Adrenal gland (tissue), 12 donors: Measurements from ENCODE around the gene TLR5. TPM values are rescaled to one million over a fixed set of nuclear protein-coding genes. Genes with fewer than 3 reads are reported as not detected.

Experiments
- DNase-seq, 7 donors: peaks; one replicate each; pipeline ENCODE4 v3.0.0-alpha.2; 2019 to 2020
- H3K27ac ChIP-seq, 5 donors: fragments of 200-600 bp; sonication (generic) in 4 of 5; 1 replicate in 3 of 5; 2 replicates in 2 of 5; pipeline versions ENCODE4 v1.5.1 to v1.8.0; 2016 to 2020; ENCODE audit warnings: mild to moderate bottlenecking in 1 of 5
- H3K27me3 ChIP-seq: fragments of 200-600 bp; 2 replicates; pipeline ENCODE4 v1.8.0; 2021
- H3K36me3 ChIP-seq, 2 donors: fragments of 200-600 bp; replicated peaks in 1 of 2; 1 replicate in 1 of 2; 2 replicates in 1 of 2; pipeline versions ENCODE4 v1.5.1 to v1.8.0; 2018 to 2022
- H3K4me1 ChIP-seq, 2 donors: fragments of 200-600 bp; replicated peaks in 1 of 2; 1 replicate in 1 of 2; 2 replicates in 1 of 2; pipeline versions ENCODE4 v1.5.1 to v1.8.0; 2018 to 2021
- H3K4me3 ChIP-seq, 4 donors: fragments of 200-600 bp; sonication (generic) in 3 of 4; one replicate each; pipeline ENCODE4 v1.5.1; 2016 to 2018
- H3K9me3 ChIP-seq, 3 donors: fragments of 200-600 bp; sonication (generic) in 1 of 3; replicated peaks in 1 of 3; 1 replicate in 2 of 3; 2 replicates in 1 of 3; pipeline versions ENCODE4 v1.5.1 to v1.8.0; 2016 to 2021
- CTCF ChIP-seq, 6 experiments: fragments of 450-650 bp in 4 of 6; fragments of 200-600 bp in 2 of 6; sonication (generic) in 1 of 6; IDR thresholded peaks; 1 replicate in 5 of 6; 2 replicates in 1 of 6; pipeline versions ENCODE4 v1.5.1 to v1.8.0; 2016 to 2021; ENCODE audit warnings: antibody characterized with exemption in 6 of 6, mild to moderate bottlenecking in 2 of 6, moderate library complexity in 1 of 6
- POLR2A ChIP-seq, 2 donors: fragments of 450-650 bp; IDR thresholded peaks; one replicate each; pipeline ENCODE4 v1.6.1; 2017; ENCODE audit warnings: antibody characterized with exemption in 2 of 2, mild to moderate bottlenecking in 2 of 2, moderate library complexity in 1 of 2
- WGBS, 4 donors: extraction: QIAGEN DNeasy Blood & Tissue Kit in 2 of 4; methylation state at CpG; one replicate each; pipeline versions ENCODE4 v1.1.5 to v1.1.7; 2013 to 2017; 5-methylcytosine and 5-hydroxymethylcytosine counted together
- intact Hi-C, 2 donors: fragments of 100-400 bp; cut with DNase I; formaldehyde crosslinking; loops; one replicate each; pipeline versions ENCODE4 v1.14.1 to v1.15.0; 2022 to 2023
- polyA plus RNA-seq, 3 donors: library from polyadenylated mRNA; stranded (reverse); fragments of 200-250 nt in 2 of 3; fragments of 350-450 nt in 1 of 3; fragmentation: Illumina TruSeq in 1 of 3; extraction: RNeasy Lipid Tissue Mini Kit (QIAGEN cat#74804) in 1 of 3; gene quantifications; one replicate each; pipeline ENCODE4 v1.2.3, GENCODE V29; 2013 to 2014
- total RNA-seq, 9 donors: library from RNA; depleted of rRNA in 4 of 9; stranded (reverse); fragments of >200 nt in 4 of 9; fragments of 120-200 nt in 1 of 9; fragmentation: NEBNext Ultra II Directional in 1 of 9; extraction: Animal tissue kit (Norgen Biotek cat#: 25700) in 1 of 9; gene quantifications; one replicate each; pipeline versions ENCODE4 v1.1.0 to v1.2.4, GENCODE V29; 2013 to 2023
- donor health status: healthy with polysubstance abuse.
- donor health status: Bipolar disorder and iron deficiency.
- donor health status: DM: yes; HTN: yes; CAD: no.
- donor health status: DM: no; HTN: no; CAD: no.
- donor health status: DM: no; HTN: no; CAD: no.
- donor health status: DM: yes; HTN: yes; CAD: no.

The TLR5 gene
- total and polyA plus RNA-seq, 12 donors = 0.33 to 11.5 (median 4.7) TPM

- no peaks in the 10 kb centered on the region for H3K27me3 ChIP-seq
- TF ChIP-seq POLR2A (IDR thresholded peaks at IDR 0.05) = no peak
- TF ChIP-seq CTCF (IDR thresholded peaks at IDR 0.05) = no peak
- H3K4me3 ChIP-seq = peak overlapping the region in 1 of 4 donors; percentile 39
- intact Hi-C loops = loop anchor here in 1 of 2 donors (10.0 kb wide), 1 partner anchor 551 kb away; no protein-coding TSS in a partner anchor
- H3K36me3 ChIP-seq = no peaks in the 10 kb centered on the region
- no peak for DNase-seq
- no peak overlapping the region for H3K27ac ChIP-seq
- WGBS, 4 donors = 20 to 30% (median 23%) methylated on average over 15 of the region's 15 CpGs
- peaks cover 19 to 34% of the 10 kb centered on the region in 2 donors for H3K4me1 ChIP-seq
- no peaks in the 10 kb centered on the region for H3K9me3 ChIP-seq
Measured at GRCh38 chr1:223133306-223133823, 9.7 kb downstream of the TLR5 start.

- Histone ChIP-seq H3K4me1 (peaks cover 6% of the 10 kb centered on the region in 2 donors), H3K4me3 (peak overlapping the region in 1 of 4 donors; percentile 17), H3K27me3 (no peaks in the 10 kb centered on the region), H3K27ac (no peak overlapping the region), H3K9me3 (no peaks in the 10 kb centered on the region), H3K36me3 (no peaks in the 10 kb centered on the region)
- TF ChIP-seq POLR2A (IDR thresholded peaks at IDR 0.05) = no peak
- TF ChIP-seq CTCF (IDR thresholded peaks at IDR 0.05) = peak; percentile 62 to 87 (median 76)
- 24 to 35% (median 27%) methylated on average over 27 to 37 of the region's 37 CpGs for WGBS, 4 donors
- intact Hi-C loops = loop anchor here in 1 of 2 donors (5.0 kb wide), 1 partner anchor 37 kb away; no protein-coding TSS in a partner anchor
- DNase-seq = peak; percentile 66 to 82 (median 77)
Measured at GRCh38 chr1:223129229-223129901, 13.7 kb downstream of the TLR5 start.

- 97 to 100% (median 100%) methylated on average over 1 of the region's 1 CpG; no CpG with 5 or more reads in 1 of the 4 donors for WGBS, 4 donors
- H3K9me3 ChIP-seq = no peaks in the 10 kb centered on the region
- intact Hi-C loops = loop anchor here in 1 of 2 donors (5.0 kb wide), 1 partner anchor 34 kb away; no protein-coding TSS in a partner anchor
- H3K4me1 ChIP-seq = peaks cover 0 to 11% of the 10 kb centered on the region in 2 donors
- no peak overlapping the region for H3K27ac ChIP-seq
- H3K27me3 ChIP-seq = no peaks in the 10 kb centered on the region
- TF ChIP-seq POLR2A (IDR thresholded peaks at IDR 0.05) = no peak
- no peak for TF ChIP-seq CTCF (IDR thresholded peaks at IDR 0.05)
- no peaks in the 10 kb centered on the region for H3K36me3 ChIP-seq
- H3K4me3 ChIP-seq = no peak overlapping the region
- DNase-seq = peak in 1 of 7 donors; percentile 33
Measured at GRCh38 chr1:223126741-223127140, 16.3 kb downstream of the TLR5 start.

DNA sequence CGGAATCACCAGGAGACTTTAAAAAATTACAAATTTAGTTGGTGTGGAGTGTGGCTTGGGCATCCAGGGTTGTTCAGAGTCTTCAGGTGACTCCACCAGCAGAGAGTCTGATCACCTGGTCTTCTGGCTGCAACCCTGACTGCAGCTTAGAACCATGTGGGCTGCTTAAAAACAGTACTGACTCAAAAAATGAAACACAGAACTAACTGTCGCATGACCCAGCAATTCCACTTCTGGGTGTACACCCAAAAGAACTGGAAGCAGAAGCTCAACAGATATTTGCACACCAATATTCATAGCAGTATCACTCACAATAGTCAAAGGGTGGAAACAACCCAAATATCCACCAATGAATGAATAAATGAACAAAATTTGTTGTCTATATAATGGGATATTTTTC, 17.3 kb downstream of the TLR5 start:
- no peak overlapping the region for H3K4me3 ChIP-seq
- WGBS, 4 donors = 43 to 79% (median 60%) methylated on average over 2 of the region's 2 CpGs
- H3K9me3 ChIP-seq = no peaks in the 10 kb centered on the region
- H3K27ac ChIP-seq = no peak overlapping the region
- H3K36me3 ChIP-seq = no peaks in the 10 kb centered on the region
- H3K4me1 ChIP-seq = peaks cover 0 to 11% of the 10 kb centered on the region in 2 donors
- intact Hi-C loops = loop anchor here in 1 of 2 donors (5.0 kb wide), 1 partner anchor 33 kb away; no protein-coding TSS in a partner anchor
- TF ChIP-seq CTCF (IDR thresholded peaks at IDR 0.05) = no peak
- H3K27me3 ChIP-seq = no peaks in the 10 kb centered on the region
- no peak for DNase-seq
